Urinary bladder (tissue), 4 donors: ENCODE results near the gene CYB5R2. TPM values are rescaled to one million over a fixed set of nuclear protein-coding genes. Genes with fewer than 3 reads are reported as not detected.

Experiments used
- DNase-seq: peaks from one replicate; pipeline ENCODE4 v3.0.0-alpha.2; 2015; ENCODE audit errors: extremely low spot score
- H3K27ac ChIP-seq: one replicate; pipeline ENCODE4 v1.5.1; 2013; ENCODE audit warnings: low read depth, mild to moderate bottlenecking, moderate library complexity
- H3K36me3 ChIP-seq: one replicate; pipeline ENCODE4 v1.6.1; 2013; ENCODE audit warnings: mild to moderate bottlenecking, moderate library complexity; ENCODE audit not compliant: insufficient read depth
- H3K4me1 ChIP-seq: one replicate; pipeline ENCODE4 v1.6.1; 2013; ENCODE audit warnings: mild to moderate bottlenecking, moderate library complexity; ENCODE audit not compliant: insufficient read depth
- H3K4me3 ChIP-seq: one replicate; pipeline ENCODE4 v1.5.1; 2013; ENCODE audit warnings: low read depth, low read length
- WGBS: extraction: QIAGEN DNeasy Blood & Tissue Kit; methylation state at CpG from one replicate; pipeline ENCODE4 v1.1.7; 2013; 5-methylcytosine and 5-hydroxymethylcytosine counted together
- polyA plus RNA-seq: library from polyadenylated mRNA; stranded (reverse); fragments of 200-250 nt; gene quantifications from one replicate; pipeline ENCODE4 v1.2.3, GENCODE V29; 2013
- total RNA-seq: library from RNA; depleted of rRNA; stranded (reverse); fragments of >200 nt; gene quantifications from one replicate; pipeline ENCODE4 v1.2.3, GENCODE V29; 2014
- donor health status: healthy with polysubstance abuse.
- donor health status: healthy.

The CYB5R2 gene
- total RNA-seq (13.9 TPM), polyA plus RNA-seq (17.7 TPM)

DNA sequence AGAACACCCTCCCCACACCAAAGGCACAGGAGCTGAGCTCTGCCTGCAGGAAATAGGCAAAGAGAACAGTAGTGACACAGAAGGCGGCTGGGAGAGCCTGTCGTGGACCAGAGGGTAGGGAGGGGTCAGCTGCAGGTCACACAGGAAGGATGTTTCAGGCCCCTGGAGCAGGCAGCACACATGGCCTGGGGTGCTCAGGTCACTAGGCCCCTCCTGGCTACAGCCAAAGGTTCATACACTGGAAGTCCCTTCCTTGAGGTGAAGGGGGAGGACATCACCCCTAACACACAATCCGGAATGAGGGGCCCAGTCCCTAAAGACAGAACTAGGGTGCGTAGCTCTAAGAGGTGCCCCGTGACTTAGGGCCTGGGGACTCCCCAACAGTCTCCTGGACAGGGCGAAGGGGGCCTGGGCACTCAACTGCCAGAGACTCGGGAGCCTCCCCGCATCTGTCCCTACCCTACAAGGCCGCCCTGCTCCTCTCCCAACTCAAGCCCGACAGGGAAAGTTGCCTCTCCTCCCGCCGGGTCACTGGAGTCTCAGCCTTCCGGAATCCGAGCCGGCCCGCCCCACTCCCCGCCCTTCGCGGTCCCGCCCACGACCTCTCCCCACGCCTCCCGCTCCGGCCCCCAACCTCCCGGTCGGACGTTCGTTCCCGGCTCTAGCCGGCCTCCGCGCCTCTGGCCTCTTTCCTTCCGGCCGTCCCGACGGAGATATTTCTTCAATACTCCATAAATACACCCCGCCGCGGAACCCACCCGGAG is at the start of gene CYB5R2:
CYB5R2 (minus strand) TSS at position 541 of the 764 bp plus-strand sequence. CDS start 675 bp downstream, outside the sequence.
- no peak for DNase-seq
- peak within 1 kb of the TSS; percentile 88 for H3K27ac ChIP-seq
- WGBS = 8% methylated on average over 40 of the region's 40 CpGs

DNA sequence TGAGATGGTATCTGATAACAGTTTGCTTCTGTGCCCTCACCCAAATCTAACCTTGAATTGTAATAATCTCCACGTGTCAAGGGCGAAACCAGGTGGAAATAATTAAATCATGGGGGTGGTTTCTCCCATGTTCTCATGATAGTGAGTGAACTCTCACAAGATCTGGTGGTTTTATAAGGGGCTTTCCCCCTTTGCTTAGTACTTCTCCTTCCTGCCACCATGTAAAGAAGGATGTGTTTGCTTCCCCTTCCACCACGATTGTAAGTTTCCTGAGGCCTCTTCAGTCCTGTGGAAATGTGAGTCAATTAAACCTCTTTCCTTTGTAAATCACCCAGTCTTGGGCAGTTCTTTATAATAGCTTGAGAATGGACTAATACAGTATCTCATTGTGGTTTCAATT is 41.5 kb upstream of the CYB5R2 start:
- Histone ChIP-seq H3K4me3 (no peak overlapping the region), H3K36me3 (no peaks in the 10 kb centered on the region), H3K27ac (no peak overlapping the region), H3K4me1 (no peaks in the 10 kb centered on the region)
- 60% methylated on average over 3 of the region's 3 CpGs for WGBS
- DNase-seq = no peak

More for the DNA sequence above, at the start of gene CYB5R2:
- Histone ChIP-seq H3K36me3 (no peaks in the 10 kb centered on the region), H3K4me3 (peak within 1 kb of the TSS; percentile 62), H3K4me1 (no peaks in the 10 kb centered on the region)

DNA sequence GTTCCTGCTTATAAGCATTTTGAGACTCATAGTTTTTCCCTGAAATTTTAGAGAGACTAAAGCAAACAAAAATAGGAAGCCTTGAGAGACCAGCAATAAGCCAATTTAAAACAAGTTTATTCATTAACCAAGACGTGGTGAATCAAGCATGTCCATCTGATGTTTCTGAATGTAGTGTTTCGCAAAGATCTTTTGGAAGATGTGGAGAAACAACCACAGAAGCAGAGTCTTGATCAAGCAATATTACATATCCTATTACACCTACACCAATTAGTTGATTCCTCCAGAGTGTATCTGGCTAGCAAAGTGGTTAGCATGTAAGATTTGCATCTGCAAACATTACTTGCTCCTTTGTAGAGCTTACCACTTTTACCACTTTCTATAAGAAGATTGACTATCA is 33.1 kb upstream of the CYB5R2 start, which contains the start of gene OVCH2:
OVCH2 (minus strand) TSS at position 101 of the 400 bp plus-strand sequence; CDS start at position 18, 83 bp downstream.
- 77% methylated on average over 2 of the region's 2 CpGs for WGBS
- Histone ChIP-seq H3K36me3 (no peaks in the 10 kb centered on the region), H3K4me1 (no peaks in the 10 kb centered on the region), H3K27ac (no peak within 1 kb of the TSS), H3K4me3 (no peak within 1 kb of the TSS)
- no peak for DNase-seq

DNA sequence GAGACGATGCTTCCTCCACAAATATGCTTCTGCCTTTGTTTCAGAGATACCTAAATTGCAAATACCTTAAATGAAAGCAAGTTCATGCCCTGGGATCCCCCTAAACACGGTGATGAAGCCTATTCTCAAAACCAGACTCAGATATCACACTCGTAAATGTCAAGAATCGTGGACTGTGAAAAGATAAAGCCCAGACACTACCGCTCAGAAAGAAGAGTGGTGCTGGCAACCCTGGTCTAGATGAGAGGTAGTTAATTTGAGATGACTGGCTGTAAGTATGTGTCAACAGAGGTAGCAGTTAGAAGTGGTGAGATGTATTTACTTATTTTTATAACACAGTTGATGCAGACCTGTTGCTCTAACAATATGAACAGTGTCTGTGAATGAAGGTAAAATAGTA is 30.4 kb upstream of the CYB5R2 start:
- H3K27ac ChIP-seq = no peak overlapping the region
- 27% methylated on average over 5 of the region's 5 CpGs for WGBS
- no peak for DNase-seq

DNA sequence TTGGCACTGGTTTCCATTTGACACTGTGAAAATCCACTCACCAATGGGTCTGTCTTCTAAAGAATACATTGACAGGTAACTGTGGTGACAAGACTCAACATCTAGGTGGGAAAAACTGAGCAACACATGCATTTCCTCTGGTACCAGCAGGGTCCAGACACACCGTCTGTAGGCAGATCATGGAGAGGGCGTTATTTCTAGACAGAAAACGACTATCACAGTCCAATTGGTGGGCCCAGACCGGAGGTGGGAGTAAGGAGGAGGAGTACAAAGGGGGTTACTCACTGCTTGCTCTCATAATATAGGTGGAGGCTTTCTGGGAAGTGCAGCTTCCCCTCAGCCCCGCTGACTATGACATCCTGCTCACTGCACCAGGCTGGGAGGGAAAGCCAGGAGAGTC is 23.1 kb upstream of the CYB5R2 start:
- 79% methylated on average over 5 of the region's 5 CpGs for WGBS

More for the DNA sequence above, 30.4 kb upstream of the CYB5R2 start:
- no peaks in the 10 kb centered on the region for H3K36me3 ChIP-seq
- no peaks in the 10 kb centered on the region for H3K4me1 ChIP-seq
- no peak overlapping the region for H3K4me3 ChIP-seq

DNA sequence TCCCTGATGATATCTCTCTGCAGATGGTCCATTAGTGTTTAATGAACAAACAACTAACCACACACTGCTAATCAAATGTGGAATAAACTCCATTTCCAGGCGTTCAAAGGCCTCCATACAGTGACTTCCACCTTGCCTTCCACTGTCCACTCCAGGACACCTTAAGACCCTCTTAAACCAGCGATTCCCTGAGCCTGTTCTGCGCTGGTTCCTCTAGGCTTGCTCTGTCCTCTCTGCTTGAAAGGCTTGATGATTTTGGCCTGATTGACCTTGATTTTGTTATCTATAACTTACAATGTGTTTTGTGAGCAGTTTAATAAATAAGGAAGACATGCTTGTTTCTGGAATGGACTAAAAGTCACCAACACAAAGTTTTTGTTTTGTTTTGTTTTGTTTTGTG is 20.9 kb upstream of the CYB5R2 start:
- H3K27ac ChIP-seq = no peak overlapping the region

More for the DNA sequence above, 23.1 kb upstream of the CYB5R2 start:
- no peak for DNase-seq
- H3K36me3 ChIP-seq = no peaks in the 10 kb centered on the region
- no peaks in the 10 kb centered on the region for H3K4me1 ChIP-seq
- H3K27ac ChIP-seq = no peak overlapping the region
- H3K4me3 ChIP-seq = no peak overlapping the region

DNA sequence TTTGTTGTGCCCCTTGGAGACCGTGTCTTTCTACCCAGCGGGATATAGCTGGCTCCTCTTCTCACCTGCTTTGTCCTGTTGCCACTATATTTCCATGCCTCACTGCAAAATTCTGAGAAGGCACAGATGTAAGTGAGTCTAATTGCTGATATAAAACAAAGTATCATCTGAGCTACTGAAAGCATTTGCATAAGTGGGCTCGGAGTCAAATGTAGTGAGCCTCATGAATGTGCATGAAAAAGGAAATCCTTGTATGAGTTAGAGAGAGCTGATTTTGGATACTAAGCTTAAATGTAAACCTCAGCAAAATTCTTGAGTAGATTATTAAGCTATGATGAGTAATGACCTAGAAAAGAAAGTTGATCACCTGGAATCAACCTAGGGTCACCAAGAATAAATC is 19.1 kb upstream of the CYB5R2 start:
- H3K36me3 ChIP-seq = no peaks in the 10 kb centered on the region
- no peaks in the 10 kb centered on the region for H3K4me1 ChIP-seq
- no peak overlapping the region for H3K4me3 ChIP-seq
- no peak for DNase-seq
- WGBS = 90% methylated on average over 3 of the region's 3 CpGs
- no peak overlapping the region for H3K27ac ChIP-seq

More for the DNA sequence above, 20.9 kb upstream of the CYB5R2 start:
- WGBS = 86% methylated on average over 3 of the region's 3 CpGs
- H3K4me3 ChIP-seq = no peak overlapping the region
- H3K4me1 ChIP-seq = no peaks in the 10 kb centered on the region
- H3K36me3 ChIP-seq = no peaks in the 10 kb centered on the region
- no peak for DNase-seq

DNA sequence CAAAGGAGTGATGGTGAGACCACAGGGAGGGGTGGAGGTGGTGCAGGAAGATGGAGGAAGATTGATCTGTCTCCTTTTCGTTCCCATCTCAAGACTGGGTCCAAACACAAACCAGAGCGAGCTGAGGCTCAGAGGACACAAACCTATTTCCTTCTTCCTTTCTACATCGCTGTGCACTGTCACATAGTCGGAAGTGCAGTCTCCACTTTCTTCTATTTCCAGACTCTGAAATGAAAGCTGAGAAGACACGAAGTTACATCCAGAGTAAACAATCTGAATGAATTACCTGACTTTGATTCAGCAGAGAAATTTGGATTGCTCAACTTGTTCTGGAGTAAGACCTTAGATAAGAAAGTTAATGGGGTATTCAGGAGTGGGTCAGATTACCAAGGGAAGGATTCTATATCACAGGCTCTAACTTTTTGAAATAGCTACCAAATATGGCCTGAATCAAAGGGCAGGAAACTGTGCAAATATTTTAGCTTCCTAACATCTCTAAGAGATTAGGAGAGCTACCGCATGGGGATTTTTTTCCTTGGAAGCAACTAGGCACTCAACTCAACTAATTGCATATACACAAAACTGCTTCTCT is 18.6 kb upstream of the CYB5R2 start:
- no peak for DNase-seq
- Histone ChIP-seq H3K4me1 (no peaks in the 10 kb centered on the region), H3K36me3 (no peaks in the 10 kb centered on the region), H3K4me3 (no peak overlapping the region), H3K27ac (peak overlapping the region; percentile 57)
- 60% methylated on average over 6 of the region's 6 CpGs for WGBS

DNA sequence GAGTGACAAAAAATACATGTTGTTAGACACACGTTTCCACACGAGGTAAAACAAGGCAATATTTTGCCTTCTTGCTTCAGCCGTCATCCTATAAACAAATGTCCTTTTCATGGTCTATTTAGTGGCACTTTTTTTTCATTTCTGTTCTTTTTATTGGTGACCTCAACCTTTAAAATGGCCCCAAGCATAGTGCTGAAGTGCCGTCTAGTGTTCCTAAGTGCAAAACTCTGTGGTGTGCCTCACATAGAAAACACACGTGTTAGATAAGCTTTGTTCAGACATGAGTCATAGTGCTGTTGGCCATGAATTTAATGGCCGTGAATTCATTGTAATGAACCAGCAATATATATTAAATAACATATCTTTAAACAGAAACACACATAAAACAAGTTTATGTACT is 17.3 kb upstream of the CYB5R2 start:
- Histone ChIP-seq H3K4me1 (no peaks in the 10 kb centered on the region), H3K36me3 (no peaks in the 10 kb centered on the region), H3K4me3 (no peak overlapping the region), H3K27ac (no peak overlapping the region)
- no peak for DNase-seq
- WGBS = 63% methylated on average over 6 of the region's 6 CpGs

DNA sequence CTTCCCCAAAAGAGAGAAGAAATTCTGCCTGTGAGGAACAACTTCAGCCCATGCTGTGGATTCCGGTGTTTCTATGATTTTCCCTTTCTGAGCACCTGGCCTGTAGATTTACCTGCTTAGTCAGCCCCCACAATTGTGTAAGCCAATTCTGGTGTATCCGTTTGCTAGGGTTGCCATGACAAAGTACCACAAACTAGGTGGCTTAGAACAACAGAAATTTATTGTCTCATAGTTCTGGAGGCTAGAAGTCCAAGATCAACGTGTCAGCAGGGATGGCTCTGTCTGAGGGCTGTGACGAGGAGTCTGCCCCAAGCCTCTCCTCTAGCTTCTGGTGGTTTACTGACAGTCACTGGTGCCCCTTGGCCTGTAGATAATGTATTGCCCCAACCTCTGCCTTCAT is 15.9 kb upstream of the CYB5R2 start:
- no peak overlapping the region for H3K4me3 ChIP-seq
- H3K36me3 ChIP-seq = no peaks in the 10 kb centered on the region
- WGBS = 70% methylated on average over 4 of the region's 4 CpGs

DNA sequence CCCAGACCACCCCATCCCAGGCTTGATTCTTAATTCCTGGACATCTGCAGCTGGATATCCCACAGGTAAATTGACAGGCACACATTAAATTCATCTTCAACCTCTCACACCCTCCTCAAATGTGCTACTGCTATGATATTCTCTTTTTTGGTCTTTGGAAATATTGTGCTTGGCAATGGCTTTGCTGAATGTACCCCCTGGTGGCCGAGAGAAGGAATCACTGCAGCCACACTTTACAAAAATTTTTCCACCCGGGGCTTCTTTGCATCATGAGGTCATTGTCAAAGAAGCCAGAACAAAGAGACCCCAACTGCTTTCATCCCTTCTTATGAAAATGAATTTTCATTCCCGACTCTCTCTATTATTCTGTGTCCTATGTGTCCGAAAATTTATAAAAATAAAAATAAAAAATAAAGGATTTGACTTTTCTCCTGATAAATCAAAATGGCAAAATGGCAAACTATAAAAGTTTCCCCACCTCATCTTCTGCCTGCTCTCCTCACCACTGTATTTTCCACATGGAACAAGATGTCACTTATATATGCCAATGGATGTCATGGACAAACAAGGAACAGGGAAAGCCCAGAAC is 15.0 kb upstream of the CYB5R2 start:
- DNase-seq = no peak
- WGBS = 15% methylated on average over 4 of the region's 4 CpGs

More for the DNA sequence above, 15.9 kb upstream of the CYB5R2 start:
- Histone ChIP-seq H3K27ac (no peak overlapping the region), H3K4me1 (no peaks in the 10 kb centered on the region)
- no peak for DNase-seq

DNA sequence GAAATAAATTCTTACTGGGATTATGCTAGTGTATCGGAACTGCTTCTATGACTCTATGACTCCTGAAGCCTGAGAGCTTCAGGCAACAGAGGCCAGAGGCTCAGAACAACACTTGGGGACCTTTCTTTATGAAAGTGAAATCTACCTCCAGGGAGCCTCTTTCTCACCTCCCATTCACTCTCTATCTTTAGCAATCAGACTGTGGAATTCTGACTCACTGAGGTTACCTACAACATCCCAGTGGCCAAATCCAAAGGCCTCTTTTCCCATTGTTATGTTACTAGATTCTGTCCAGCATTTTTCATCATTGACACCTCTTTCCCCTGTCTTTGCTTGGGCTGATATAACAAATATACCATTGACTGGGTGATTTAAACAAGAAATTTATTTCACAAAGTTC is 14.1 kb upstream of the CYB5R2 start:
- WGBS = 99% methylated on average over 1 of the region's 1 CpG

More for the DNA sequence above, 15.0 kb upstream of the CYB5R2 start:
- no peaks in the 10 kb centered on the region for H3K36me3 ChIP-seq
- H3K4me3 ChIP-seq = no peak overlapping the region
- no peak overlapping the region for H3K27ac ChIP-seq
- no peaks in the 10 kb centered on the region for H3K4me1 ChIP-seq

DNA sequence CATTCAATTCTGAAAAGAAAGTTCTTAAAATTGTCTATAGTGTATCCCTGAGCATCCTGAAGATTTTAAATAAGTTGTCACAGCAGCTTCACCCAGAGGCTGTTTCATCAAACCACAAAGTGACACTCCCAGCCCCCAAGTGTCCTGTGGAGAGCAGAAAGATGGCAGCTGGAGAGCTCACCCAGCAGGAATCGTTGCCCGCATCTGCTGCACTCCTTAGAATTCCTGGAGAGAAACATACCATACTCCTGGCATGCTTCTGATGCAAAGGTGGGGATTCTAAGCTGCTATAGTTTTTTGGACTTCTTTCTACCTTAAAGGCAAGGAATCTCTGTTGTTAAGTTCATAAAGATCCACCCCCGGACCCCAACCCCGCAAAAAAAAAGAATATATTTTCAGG is 13.5 kb upstream of the CYB5R2 start:
- Histone ChIP-seq H3K36me3 (no peaks in the 10 kb centered on the region), H3K27ac (no peak overlapping the region), H3K4me1 (no peaks in the 10 kb centered on the region), H3K4me3 (no peak overlapping the region)
- DNase-seq = no peak
- WGBS = 89% methylated on average over 4 of the region's 4 CpGs

More for the DNA sequence above, 14.1 kb upstream of the CYB5R2 start:
- H3K4me1 ChIP-seq = no peaks in the 10 kb centered on the region
- H3K4me3 ChIP-seq = no peak overlapping the region
- no peak overlapping the region for H3K27ac ChIP-seq
- DNase-seq = no peak
- no peaks in the 10 kb centered on the region for H3K36me3 ChIP-seq

DNA sequence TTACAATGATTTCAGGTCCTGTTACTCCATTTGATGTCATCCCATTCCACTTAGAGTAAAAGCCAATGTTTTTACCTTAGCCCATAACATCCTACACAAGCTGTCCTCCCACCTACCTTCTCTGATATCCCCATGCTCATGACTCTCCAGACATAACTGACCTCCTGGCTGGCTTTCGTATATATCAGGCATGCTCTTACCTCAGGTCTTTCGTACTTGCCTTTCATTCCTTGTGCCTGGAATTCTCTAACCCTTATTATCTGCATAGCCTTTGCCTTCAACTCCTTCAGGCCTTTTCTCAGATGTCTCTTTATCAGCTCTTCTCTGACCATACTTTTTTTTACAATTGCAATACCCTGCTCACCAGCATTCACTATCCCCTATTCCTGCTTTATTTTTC is 10.3 kb upstream of the CYB5R2 start:
- Histone ChIP-seq H3K36me3 (no peaks in the 10 kb centered on the region), H3K27ac (no peak overlapping the region), H3K4me1 (no peaks in the 10 kb centered on the region), H3K4me3 (no peak overlapping the region)
- DNase-seq = no peak
- 96% methylated on average over 2 of the region's 2 CpGs for WGBS
